ENCODE measurements around the gene HERPUD1.
"Not testable (repeated sequence)": the region's sequence is repeated elsewhere in the genome, so short reads cannot be mapped to it uniquely, and the experiment has no call there.

The HERPUD1 gene

GRCh38 chr16:56984639-56985038 is 52.7 kb downstream of the HERPUD1 start:
- DNase-seq = no peak

- DNase-seq = no peak
Observed at GRCh38 chr16:56985288-56985961, 53.5 kb downstream of the HERPUD1 start.

GRCh38 chr16:56985962-56986360 is 54.0 kb downstream of the HERPUD1 start:
- no peak for DNase-seq

- no peak for DNase-seq
Observed at GRCh38 chr16:56986361-56986760, 54.4 kb downstream of the HERPUD1 start.

- DNase-seq = not testable (repeated sequence)
Observed at GRCh38 chr16:56986908-56987307, 55.0 kb downstream of the HERPUD1 start.

GRCh38 chr16:56987692-56988091 is 55.8 kb downstream of the HERPUD1 start:
- no peak for DNase-seq

- DNase-seq = no peak
Observed at GRCh38 chr16:56988161-56988947, 56.4 kb downstream of the HERPUD1 start.

- DNase-seq = peak; percentile 66
Observed at GRCh38 chr16:56988948-56989945, 57.3 kb downstream of the HERPUD1 start, which contains the start of gene NLRC5. TSS of gene NLRC5 (plus strand) at chr16:56989557. CDS start at chr16:57020713, 31,156 bp downstream.

- DNase-seq = no peak
Observed at GRCh38 chr16:56989988-56990387, 58.0 kb downstream of the HERPUD1 start.

GRCh38 chr16:56990407-56991286 is 58.7 kb downstream of the HERPUD1 start:
- no peak for DNase-seq

- DNase-seq = not testable (repeated sequence)
Observed at GRCh38 chr16:56992431-56992830, 60.5 kb downstream of the HERPUD1 start.

GRCh38 chr16:56993204-56993603 is 61.3 kb downstream of the HERPUD1 start:
- no peak for DNase-seq

GRCh38 chr16:56994311-56994710 is 62.4 kb downstream of the HERPUD1 start:
- no peak for DNase-seq

Measured in NCI-H1092 treated with DMSO at 0.1 percent for 48 hours (cell line).